A549 treated with CpdA at 1 μM for 4 hours (cell line): ENCODE results near the gene ZNF518A. TPM values are rescaled to one million over a fixed set of nuclear protein-coding genes. Genes with fewer than 3 reads are reported as not detected.

Experiments
- total RNA-seq: library from RNA; stranded (reverse); fragments of 200-300 nt; extraction: Qiagen RNA extraction; gene quantifications from 5 replicates; pipeline ENCODE4 v1.2.3, GENCODE V29; 2022; ENCODE audit warnings: low read depth

Gene ZNF518A, protein sequence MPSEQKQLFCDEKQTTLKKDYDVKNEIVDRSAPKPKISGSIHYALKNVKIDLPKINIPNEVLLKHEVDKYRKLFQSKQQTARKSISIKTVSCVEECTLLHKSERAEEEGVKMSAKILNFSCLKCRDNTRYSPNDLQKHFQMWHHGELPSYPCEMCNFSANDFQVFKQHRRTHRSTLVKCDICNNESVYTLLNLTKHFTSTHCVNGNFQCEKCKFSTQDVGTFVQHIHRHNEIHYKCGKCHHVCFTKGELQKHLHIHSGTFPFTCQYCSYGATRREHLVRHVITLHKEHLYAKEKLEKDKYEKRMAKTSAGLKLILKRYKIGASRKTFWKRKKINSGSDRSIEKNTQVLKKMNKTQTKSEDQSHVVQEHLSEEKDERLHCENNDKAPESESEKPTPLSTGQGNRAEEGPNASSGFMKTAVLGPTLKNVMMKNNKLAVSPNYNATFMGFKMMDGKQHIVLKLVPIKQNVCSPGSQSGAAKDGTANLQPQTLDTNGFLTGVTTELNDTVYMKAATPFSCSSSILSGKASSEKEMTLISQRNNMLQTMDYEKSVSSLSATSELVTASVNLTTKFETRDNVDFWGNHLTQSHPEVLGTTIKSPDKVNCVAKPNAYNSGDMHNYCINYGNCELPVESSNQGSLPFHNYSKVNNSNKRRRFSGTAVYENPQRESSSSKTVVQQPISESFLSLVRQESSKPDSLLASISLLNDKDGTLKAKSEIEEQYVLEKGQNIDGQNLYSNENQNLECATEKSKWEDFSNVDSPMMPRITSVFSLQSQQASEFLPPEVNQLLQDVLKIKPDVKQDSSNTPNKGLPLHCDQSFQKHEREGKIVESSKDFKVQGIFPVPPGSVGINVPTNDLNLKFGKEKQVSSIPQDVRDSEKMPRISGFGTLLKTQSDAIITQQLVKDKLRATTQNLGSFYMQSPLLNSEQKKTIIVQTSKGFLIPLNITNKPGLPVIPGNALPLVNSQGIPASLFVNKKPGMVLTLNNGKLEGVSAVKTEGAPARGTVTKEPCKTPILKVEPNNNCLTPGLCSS (N-terminal part only)
- total RNA-seq, result 6.4 to 7.5 TPM (median 7.0 TPM) in 5 replicates

DNA sequence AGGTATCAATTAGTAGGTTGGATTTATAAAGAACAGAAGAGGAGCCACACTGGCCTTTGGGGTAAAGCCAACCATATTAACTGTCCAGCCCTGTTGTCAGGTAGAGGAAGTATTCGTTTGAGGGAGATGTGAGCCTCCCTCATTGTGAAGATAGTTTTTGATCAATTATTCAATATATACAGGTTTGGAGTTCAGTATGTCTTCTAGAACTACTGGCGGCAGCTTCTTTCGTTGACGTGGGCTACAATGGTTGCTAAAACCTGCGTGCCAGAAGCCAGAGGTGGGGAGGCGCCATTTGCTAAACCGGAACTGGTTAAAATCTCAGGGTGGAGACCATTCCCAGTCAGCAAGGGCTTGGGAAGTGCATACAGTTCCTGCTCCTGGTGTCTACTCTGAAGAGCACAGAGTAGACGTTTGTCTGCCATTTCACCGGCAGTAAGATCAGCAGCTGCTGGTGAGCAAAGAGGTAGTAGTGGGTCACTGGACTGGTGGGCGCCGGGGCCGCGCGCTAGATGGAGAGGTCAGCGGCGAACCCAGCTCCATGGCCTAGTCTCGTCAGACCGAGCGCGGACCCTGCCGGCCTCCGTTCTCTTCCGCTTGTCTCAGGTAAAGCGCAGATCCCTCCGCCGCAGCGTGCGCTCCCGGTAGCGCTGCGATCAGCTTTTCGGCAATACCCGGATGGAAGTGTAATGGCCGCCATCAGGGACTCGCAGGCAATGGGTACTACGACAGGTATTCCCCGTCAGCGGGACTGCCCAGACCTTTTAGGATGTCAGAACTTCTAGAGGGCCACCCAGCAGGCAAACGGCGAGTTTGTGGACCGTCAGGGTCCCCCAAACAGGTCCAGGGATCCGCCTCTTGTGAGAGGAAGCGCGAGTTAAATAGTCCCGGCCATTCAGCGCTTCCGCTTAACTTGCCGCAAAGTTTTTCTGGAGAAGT, at the start of gene ZNF518A:
Gene ZNF518A (plus strand): TSS at position 911 of the 939 bp plus-strand sequence. CDS start 26,026 bp downstream, outside the sequence.

Other genes starting within 250 kb of the ZNF518A start
- gene CC2D2B, start 222.3 kb upstream of the ZNF518A start, total RNA-seq, result 0.15 TPM in 1 of 5 replicates, not detected in the others
- gene CCNJ, start 86.7 kb upstream of the ZNF518A start, total RNA-seq, result 5.6 to 7.9 TPM (median 6.1 TPM) in 5 replicates
- not detected in 5 replicates for gene BLNK, start 141.3 kb downstream of the ZNF518A start, total RNA-seq
- not detected in 5 replicates for gene DNTT, start 174.1 kb downstream of the ZNF518A start, total RNA-seq
- not detected in 5 replicates for gene OPALIN, start 228.7 kb downstream of the ZNF518A start, total RNA-seq